Glomerular visceral epithelial cell (primary cell): ENCODE data around the gene COLEC12.

Source experiments
- DNase-seq: peaks from one replicate; pipeline ENCODE4 v3.0.0-alpha.2; 2016; ENCODE audit errors: extremely low spot score

Gene COLEC12

DNA sequence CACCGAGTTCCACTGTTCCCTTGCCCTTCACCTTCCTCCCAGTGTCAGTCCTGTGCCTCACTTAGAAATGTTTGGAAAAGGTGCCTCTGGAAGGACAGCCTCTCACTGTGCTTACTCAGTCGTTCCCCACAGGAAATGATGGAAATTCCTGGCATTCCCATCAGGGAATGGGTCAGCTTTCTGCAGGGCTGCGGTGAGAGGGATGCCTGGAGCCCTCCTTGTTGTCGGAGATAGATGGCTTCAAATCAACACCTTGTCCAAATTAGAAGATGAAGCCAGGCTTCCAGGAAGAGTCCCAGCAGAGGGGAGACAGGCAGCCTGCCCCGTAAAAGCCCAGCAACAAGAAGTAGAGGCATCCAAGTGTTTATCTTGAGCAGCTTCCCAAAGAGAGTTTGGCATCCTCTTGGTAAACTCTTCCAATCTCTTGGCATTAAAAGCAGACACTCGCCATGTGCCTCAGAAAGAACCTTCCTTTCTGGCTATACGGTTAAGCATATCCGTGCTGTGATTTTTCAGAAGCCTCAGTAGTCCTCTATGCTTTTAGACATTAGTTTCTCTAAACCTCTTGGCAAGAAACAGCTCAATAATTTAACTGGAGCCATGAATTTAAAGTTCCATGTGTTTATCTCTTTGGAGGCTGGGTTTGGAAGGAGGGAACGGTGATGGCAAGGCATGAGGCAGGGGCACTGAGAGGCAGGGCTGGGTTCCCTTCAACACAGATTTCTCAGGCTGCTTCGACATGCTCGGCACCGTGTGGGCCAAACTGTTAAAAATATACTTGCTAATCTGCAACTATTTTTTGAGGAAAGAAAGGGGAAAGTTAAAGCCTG, 25.1 kb downstream of the COLEC12 start:
- DNase-seq: peak; percentile 77

GRCh38 chr18:474416-474815, 26.1 kb downstream of the COLEC12 start:
- no peak for DNase-seq

GRCh38 chr18:473802-474201, 26.7 kb downstream of the COLEC12 start:
- no peak for DNase-seq

- no peak for DNase-seq
These were observed 28.8 kb downstream of the COLEC12 start for GRCh38 chr18:471716-472115.

DNA sequence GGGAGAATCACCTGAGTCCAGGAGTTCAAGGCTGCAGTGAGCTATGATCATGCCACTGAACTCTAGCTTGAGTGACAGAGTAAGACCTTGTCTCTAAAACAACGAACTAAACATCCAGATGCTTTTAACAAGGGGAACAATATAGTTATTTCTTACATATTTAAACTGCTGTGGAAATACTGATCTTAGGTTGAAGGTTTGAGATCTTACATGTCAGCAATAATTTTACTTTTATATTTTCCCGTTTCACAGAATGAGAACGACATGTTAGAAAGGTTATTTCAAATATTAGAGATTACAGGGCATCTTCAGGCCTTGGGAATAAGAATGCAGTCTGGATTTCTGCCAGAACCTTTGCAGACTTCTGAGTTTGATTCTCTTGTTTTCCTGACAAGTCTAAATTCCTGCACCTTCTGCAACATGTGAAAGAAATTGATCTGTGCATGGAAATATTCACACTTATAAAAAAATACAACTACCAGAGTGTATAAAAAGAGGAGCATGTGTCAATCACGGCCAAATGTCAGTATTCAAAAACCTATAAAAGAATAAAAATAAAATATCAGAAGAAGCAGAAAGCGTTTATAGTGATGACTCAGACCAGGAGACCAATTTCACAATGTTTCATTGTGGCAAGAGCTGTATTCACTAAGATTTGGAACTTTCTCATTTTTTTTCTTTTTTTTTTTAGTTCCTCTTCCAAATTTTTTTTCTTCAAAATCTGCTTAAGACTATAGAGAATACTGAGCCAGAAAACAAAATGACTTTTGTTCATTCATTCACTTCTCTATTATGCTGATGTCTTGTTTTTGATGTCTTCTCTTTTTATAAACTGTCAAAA, 29.6 kb downstream of the COLEC12 start:
- DNase-seq: no peak

DNA sequence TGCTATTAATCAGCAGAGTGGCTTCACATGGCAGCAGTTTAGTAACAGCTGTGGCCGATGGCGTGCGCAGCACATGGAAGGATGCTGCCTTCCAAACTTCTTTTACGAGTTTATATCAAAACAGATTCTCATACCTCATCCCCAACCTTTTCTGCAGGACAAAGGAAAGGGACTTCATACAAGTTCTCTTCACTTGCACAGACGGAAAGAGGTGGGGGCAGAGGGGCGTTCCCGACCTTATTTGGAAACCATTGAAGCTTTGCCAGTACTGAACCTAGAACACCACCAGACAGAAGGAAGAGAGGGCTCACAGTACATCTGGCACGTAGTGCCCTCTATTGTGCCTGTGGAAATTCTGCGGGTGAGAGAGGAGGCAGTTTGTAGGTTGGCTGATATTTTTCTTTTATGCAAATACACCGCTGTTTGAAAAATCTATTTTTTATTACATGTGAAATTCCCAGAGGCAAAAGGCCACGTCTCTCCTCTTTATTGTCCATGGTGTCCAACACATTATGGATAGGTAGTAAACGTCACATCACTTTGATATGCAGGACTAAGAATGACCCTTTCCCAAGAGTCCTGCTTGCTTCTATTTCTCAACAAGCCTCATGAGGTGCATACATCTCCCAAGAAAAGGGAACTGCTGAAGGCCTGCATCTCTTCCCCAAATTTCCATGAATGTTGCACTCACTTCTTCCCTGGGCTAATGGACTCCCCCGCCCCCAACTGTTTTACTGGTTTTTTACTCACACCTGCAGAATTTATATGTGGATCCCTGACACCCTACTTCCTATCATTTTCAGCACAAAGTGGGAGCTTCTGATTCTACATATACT, 31.3 kb downstream of the COLEC12 start:
- no peak for DNase-seq

DNA sequence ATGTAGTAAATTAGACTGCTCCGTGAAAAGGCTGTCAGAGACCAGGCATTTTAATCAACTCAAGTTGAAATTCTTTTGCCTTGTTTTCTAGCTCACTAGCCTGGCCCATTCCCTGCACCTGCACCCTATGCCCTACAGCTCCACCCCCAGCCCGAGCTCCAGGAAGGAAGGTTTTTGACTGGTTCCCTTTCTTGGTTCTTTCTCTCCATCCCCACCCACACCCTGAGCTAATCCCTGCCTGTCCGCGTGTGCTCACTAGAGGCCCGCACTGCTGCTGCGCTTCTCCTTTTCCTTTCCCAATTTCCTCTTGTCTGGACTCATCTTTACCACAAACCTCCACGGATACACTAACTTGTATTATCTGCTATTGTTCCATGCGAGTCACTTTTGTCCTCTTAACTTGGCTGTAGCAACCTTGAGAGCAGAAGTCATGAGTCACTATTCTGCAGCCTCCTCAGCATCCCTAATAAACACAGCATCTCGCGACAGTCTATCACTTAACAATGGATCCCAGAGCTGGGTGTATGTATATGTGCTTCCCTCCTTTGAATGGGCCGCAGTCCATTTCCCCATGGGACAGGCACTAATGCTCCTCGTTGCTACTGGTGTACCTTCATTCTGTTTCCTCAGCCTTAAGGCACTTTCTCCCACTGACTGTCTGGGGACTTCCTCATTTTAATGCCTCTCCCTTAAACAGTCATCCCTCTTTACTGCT, 36.5 kb downstream of the COLEC12 start:
- DNase-seq: no peak

DNA sequence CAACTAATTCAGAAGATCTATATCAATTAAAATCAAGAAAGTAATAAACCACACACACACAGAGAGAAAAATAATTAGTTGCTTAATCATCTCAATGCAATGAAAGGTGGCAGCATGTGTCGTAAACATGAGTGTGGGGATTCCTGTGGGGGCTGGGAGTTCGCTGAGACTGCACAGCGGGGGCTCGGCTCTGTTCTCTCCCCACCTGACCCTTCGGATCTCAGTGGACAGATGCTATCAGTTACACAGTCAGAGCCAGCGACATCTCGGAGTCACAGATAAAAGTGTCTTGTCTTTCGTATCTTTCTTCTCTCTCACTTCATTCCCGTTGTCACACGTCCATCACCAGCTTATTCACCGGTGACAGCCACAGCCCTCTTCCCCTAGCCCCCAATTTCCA, 37.1 kb downstream of the COLEC12 start:
- DNase-seq: no peak

GRCh38 chr18:461762-462161, 38.7 kb downstream of the COLEC12 start:
- DNase-seq: no peak

DNA sequence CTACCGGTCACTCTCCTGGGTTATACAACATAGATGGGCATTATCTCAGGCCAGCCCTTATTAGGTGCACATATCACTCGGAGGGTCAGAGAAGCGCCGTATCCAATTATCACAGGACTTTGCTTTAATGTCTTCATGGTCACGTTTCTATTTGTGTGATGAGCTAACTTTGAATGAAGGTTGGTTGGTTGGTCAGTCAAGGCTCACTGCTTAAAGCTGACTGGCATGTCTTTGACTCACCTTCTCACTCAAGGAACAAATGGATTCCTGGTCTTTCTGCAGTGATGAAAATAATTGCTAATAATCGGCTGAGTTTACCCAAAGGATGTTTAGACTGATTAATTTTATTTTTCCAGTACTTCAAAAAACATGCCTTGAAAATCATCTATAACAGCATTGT, 39.7 kb downstream of the COLEC12 start:
- DNase-seq: no peak

- DNase-seq: no peak
These were observed 40.5 kb downstream of the COLEC12 start for GRCh38 chr18:459814-460593.

DNA sequence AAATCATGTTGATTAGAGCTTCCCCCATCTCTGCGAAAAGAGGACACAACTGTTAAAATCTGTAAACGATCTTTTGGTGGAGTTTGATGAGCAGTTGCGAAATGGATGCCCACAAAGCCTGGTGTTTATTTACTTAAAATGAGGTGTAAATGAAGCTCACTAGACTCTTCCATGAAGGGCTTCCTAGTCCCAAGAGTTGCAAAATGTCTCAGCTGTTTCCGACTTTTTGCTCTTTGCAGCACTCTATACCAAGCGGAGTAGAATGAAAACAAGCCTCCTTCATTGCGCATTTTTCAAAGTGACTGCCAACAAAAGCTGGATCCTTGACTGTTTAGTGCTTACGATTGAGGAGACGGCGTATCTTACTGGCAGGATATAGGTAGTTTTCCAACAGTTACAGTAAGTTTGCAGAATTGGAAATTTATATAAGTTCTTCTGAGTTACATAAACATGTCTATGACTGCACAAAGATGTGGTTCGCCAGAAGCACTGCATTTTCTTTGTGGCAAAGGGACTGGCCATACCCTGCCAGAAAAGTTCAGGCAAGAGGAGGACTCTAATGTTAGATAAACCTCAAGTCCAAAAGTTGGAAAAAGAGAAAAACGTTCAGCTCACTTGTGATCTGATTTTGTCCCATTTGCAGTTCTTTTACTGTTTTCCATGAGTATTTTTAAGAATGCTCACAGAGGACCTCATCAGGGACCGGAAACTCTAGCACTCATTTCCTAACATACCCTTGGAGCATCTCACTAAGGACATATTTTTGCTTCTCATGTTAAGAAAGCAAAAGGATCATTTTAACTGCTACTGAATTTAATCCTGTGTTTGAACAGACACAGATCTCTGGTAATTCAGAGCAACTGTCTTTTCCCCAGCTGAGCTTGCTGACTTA, 42.7 kb downstream of the COLEC12 start:
- DNase-seq: no peak

DNA sequence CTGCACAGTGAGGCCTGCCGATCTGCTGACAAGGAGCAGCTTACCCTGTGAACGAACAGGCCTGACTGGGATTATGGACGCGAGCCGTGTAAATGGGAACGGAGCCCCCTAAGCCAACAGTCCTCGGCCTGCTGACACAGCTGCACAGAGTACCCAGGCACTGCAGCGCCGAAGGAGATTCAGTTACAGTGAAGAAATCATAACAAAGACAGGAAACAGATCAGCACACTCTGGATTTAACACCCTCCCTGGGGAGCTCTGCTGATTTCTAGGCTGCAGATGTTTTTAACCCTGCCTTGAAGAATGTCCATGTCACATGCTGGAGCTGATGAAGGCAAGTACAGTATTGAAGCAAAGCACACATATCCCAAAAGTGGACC, 43.4 kb downstream of the COLEC12 start:
- DNase-seq: no peak

- DNase-seq: no peak
These were observed 44.0 kb downstream of the COLEC12 start for GRCh38 chr18:456361-457139.

GRCh38 chr18:453400-453799, 47.1 kb downstream of the COLEC12 start:
- DNase-seq: no peak

GRCh38 chr18:452816-453215, 47.7 kb downstream of the COLEC12 start:
- no peak for DNase-seq

GRCh38 chr18:449374-449773, 51.1 kb downstream of the COLEC12 start:
- DNase-seq: no peak

- no peak for DNase-seq
These were observed 52.2 kb downstream of the COLEC12 start for GRCh38 chr18:448116-448790.
